Keratinocyte (primary cell): ENCODE results near the gene RETREG1. TPM values are rescaled to one million over a fixed set of nuclear protein-coding genes. Genes with fewer than 3 reads are reported as not detected.

Experiments
- DNase-seq: peaks from one replicate; pipeline ENCODE4 v3.0.0-alpha.2; 2011; ENCODE audit warnings: low read depth, missing footprints, low spot score
- FAIRE-seq: peaks from 2 replicates; lab custom pipeline; 2011; peaks lifted over from hg19 to GRCh38; lab: Jason Lieb, UNC
- H2AFZ ChIP-seq: 2 replicates; pipeline ENCODE4 v1.6.0; 2012; ENCODE audit warnings: low read length, control low read depth, inconsistent platforms; ENCODE audit not compliant: control insufficient read depth
- H3K27ac ChIP-seq: 2 replicates; pipeline ENCODE4 v1.5.1; 2011; ENCODE audit warnings: low read length; ENCODE audit not compliant: control insufficient read depth, insufficient read depth
- H3K27me3 ChIP-seq: 3 replicates; pipeline ENCODE4 v1.6.0; 2011; ENCODE audit warnings: low read length; ENCODE audit not compliant: control insufficient read depth, insufficient read depth; ENCODE audit errors: extremely low read depth
- H3K36me3 ChIP-seq, 2 experiments: 2 replicates in 1 of 2; 3 replicates in 1 of 2; pipeline ENCODE4 v1.5.1; 2011; ENCODE audit warnings: low read length in 2 of 2, mild to moderate bottlenecking in 1 of 2; ENCODE audit not compliant: control insufficient read depth in 2 of 2, insufficient read depth in 2 of 2; ENCODE audit errors: extremely low read depth in 1 of 2
- H3K4me1 ChIP-seq: 3 replicates; pipeline ENCODE4 v1.5.1; 2011; ENCODE audit warnings: low read length; ENCODE audit not compliant: control insufficient read depth, insufficient read depth; ENCODE audit errors: extremely low read depth
- H3K4me2 ChIP-seq: 3 replicates; pipeline ENCODE4 v1.6.0; 2011; ENCODE audit warnings: low read depth, low read length; ENCODE audit not compliant: control insufficient read depth, insufficient read depth; ENCODE audit errors: extremely low read depth
- H3K4me3 ChIP-seq, 3 experiments: fragments of 200-600 bp in 1 of 3; sonication (generic) in 1 of 3; 2 replicates in 2 of 3; 3 replicates in 1 of 3; pipeline ENCODE4 v1.5.1; 2011 to 2016; ENCODE audit warnings: low read length in 3 of 3, mild to moderate bottlenecking in 3 of 3, control low read depth in 2 of 3, inconsistent platforms in 1 of 3, low read depth in 1 of 3, mixed read lengths in 1 of 3, mixed run types in 1 of 3, moderate library complexity in 1 of 3; ENCODE audit not compliant: control insufficient read depth in 2 of 3, insufficient read depth in 2 of 3; ENCODE audit errors: extremely low read depth in 1 of 3
- H3K79me2 ChIP-seq: 2 replicates; pipeline ENCODE4 v1.6.0; 2012; ENCODE audit warnings: low read length; ENCODE audit not compliant: control insufficient read depth, insufficient read depth
- H3K9ac ChIP-seq: 3 replicates; pipeline ENCODE4 v1.6.0; 2011; ENCODE audit warnings: low read length; ENCODE audit not compliant: control insufficient read depth, insufficient read depth; ENCODE audit errors: extremely low read depth
- H3K9me1 ChIP-seq: 3 replicates; pipeline ENCODE4 v1.6.0; 2011; ENCODE audit warnings: low read length; ENCODE audit not compliant: control insufficient read depth, insufficient read depth; ENCODE audit errors: extremely low read depth
- H3K9me3 ChIP-seq: 2 replicates; pipeline ENCODE4 v1.5.1; 2012; ENCODE audit warnings: low read depth, low read length; ENCODE audit not compliant: control insufficient read depth
- H4K20me1 ChIP-seq: 3 replicates; pipeline ENCODE4 v1.6.0; 2011; ENCODE audit warnings: low read length; ENCODE audit not compliant: control insufficient read depth, insufficient read depth; ENCODE audit errors: extremely low read depth
- CTCF ChIP-seq, 3 experiments: IDR thresholded peaks in 1 of 3; conservative IDR thresholded peaks in 1 of 3; optimal IDR thresholded peaks in 1 of 3; 2 replicates in 2 of 3; 3 replicates in 1 of 3; pipeline versions ENCODE3 to v1.5.1; 2011; ENCODE audit warnings: low read length in 3 of 3, mild to moderate bottlenecking in 3 of 3, moderate library complexity in 2 of 3, control low read depth in 1 of 3, inconsistent platforms in 1 of 3; ENCODE audit not compliant: insufficient read depth in 2 of 3; ENCODE audit errors: extremely low read depth in 1 of 3
- EZH2 ChIP-seq: IDR thresholded peaks from one replicate; pipeline ENCODE4 v1.6.1; 2012; ENCODE audit warnings: inconsistent platforms, mild to moderate bottlenecking, low read length, moderate library complexity
- dilution Hi-C: fragments of 300-500 bp; cut with MboI; formaldehyde crosslinking; loops from one replicate; pipeline ENCODE4 v1.7.0; 2020; ENCODE audit warnings: low sequenced_read_pairs; ENCODE audit not compliant: extremely low pct_ligation_motif_present
- polyA plus RNA-seq, 5 experiments: library from polyadenylated mRNA; depleted of rRNA in 3 of 5; stranded (reverse) in 3 of 5; stranded (forward) in 1 of 5; unstranded in 1 of 5; fragments of >200 nt; gene quantifications; 1 replicate in 1 of 5; 2 replicates in 3 of 5; 3 replicates in 1 of 5; pipeline versions ENCODE4 v1.2.1 to v1.2.3, GENCODE V29; 2011 to 2012; ENCODE audit warnings: missing spikeins in 2 of 5, low read depth in 1 of 5, low replicate concordance in 1 of 5

The RETREG1 gene
- polyA plus RNA-seq, 1 donor (not counting 4 experiments of a cell fraction or from before 2014, with no cell fraction given): 7.4 TPM

GRCh38 chr5:16450163-16450562, 166.6 kb downstream of the RETREG1 start:
- Histone ChIP-seq H3K27ac (no peak overlapping the region), H4K20me1 (no peaks in the 10 kb centered on the region), H3K9me1 (no peaks in the 10 kb centered on the region), H3K79me2 (peaks cover 14% of the 10 kb centered on the region), H3K27me3 (no peaks in the 10 kb centered on the region), H3K4me3 (no peak overlapping the region), H2AFZ (no peak overlapping the region), H3K36me3 (peaks cover 26 to 36% of the 10 kb centered on the region in 2 experiments), H3K9ac (no peak overlapping the region), H3K4me1 (no peaks in the 10 kb centered on the region), H3K4me2 (no peak overlapping the region), H3K9me3 (no peaks in the 10 kb centered on the region)
- FAIRE-seq: no peak
- dilution Hi-C loops: no loop called here
- TF ChIP-seq CTCF (optimal IDR thresholded peaks at IDR 0.05 in 1 of 3, IDR thresholded peaks at IDR 0.05 in 1 of 3, conservative IDR thresholded peaks at IDR 0.05 in 1 of 3; ENCODE audit: extremely low read depth in 1 of 3, insufficient read depth in 2 of 3, low read length in 3 of 3) (no peak), EZH2 (no peak)
- no peak for DNase-seq

GRCh38 chr5:16446993-16447392, 169.8 kb downstream of the RETREG1 start:
- H3K36me3 ChIP-seq: peaks cover 19 to 23% of the 10 kb centered on the region in 2 experiments
- H3K4me2 ChIP-seq: no peak overlapping the region
- dilution Hi-C loops: no loop called here
- H3K9me3 ChIP-seq: no peaks in the 10 kb centered on the region
- H3K9ac ChIP-seq: no peak overlapping the region
- no peak overlapping the region for H2AFZ ChIP-seq
- no peak for FAIRE-seq
- H3K27me3 ChIP-seq: no peaks in the 10 kb centered on the region
- no peaks in the 10 kb centered on the region for H4K20me1 ChIP-seq
- H3K79me2 ChIP-seq: no peaks in the 10 kb centered on the region
- H3K9me1 ChIP-seq: no peaks in the 10 kb centered on the region
- H3K4me1 ChIP-seq: no peaks in the 10 kb centered on the region
- no peak overlapping the region for H3K27ac ChIP-seq
- no peak overlapping the region for H3K4me3 ChIP-seq
- no peak for DNase-seq
- no peak for TF ChIP-seq CTCF (optimal IDR thresholded peaks at IDR 0.05 in 1 of 3, IDR thresholded peaks at IDR 0.05 in 1 of 3, conservative IDR thresholded peaks at IDR 0.05 in 1 of 3; ENCODE audit: extremely low read depth in 1 of 3, insufficient read depth in 2 of 3, low read length in 3 of 3)
- no peak for TF ChIP-seq EZH2
